HepG2 (cell line): ENCODE measurements around the gene DRD3. TPM values are rescaled to one million over a fixed set of nuclear protein-coding genes. Genes with fewer than 3 reads are reported as not detected.

Experiments used
- HNF4A ChIP-seq: sonication (generic); formaldehyde crosslinking; IDR thresholded peaks from 2 replicates; pipeline ENCODE4 v1.4.0; 2020; ENCODE audit warnings: missing genetic modification reagents
- PHF21A ChIP-seq: sonication (generic); formaldehyde crosslinking; IDR thresholded peaks from 2 replicates; pipeline ENCODE4 v1.5.0; 2020; ENCODE audit warnings: mild to moderate bottlenecking, missing genetic modification reagents
- SMARCC2 ChIP-seq: fragments of 450-650 bp; IDR thresholded peaks from 2 replicates; pipeline ENCODE4 v1.6.1; 2017; ENCODE audit warnings: antibody characterized with exemption, mild to moderate bottlenecking
- TARDBP ChIP-seq: sonication (generic); formaldehyde crosslinking; IDR thresholded peaks from 2 replicates; pipeline ENCODE4 v1.8.0; 2022; ENCODE audit warnings: mild to moderate bottlenecking, missing genetic modification reagents
- ZKSCAN5 ChIP-seq: sonication (generic); formaldehyde crosslinking; IDR thresholded peaks from 2 replicates; pipeline ENCODE4 v1.5.1; 2020; ENCODE audit warnings: mild to moderate bottlenecking, missing genetic modification reagents
- polyA plus RNA-seq, 8 experiments: library from polyadenylated mRNA; depleted of rRNA in 3 of 8; stranded (reverse) in 7 of 8; unstranded in 1 of 8; fragments of >200 nt; fragmentation: Illumina TruSeq in 4 of 8; extraction: Trizol in 4 of 8; gene quantifications; 2 replicates each; pipeline versions ENCODE4 v1.2.1 to v1.2.3, GENCODE V29; 2011 to 2016; ENCODE audit warnings: low read depth in 4 of 8, missing spikeins in 1 of 8, mixed read lengths in 1 of 8; ENCODE audit not compliant: insufficient read depth in 1 of 8
- total RNA-seq, 5 experiments: library from RNA; depleted of rRNA; stranded (reverse); fragments of >200 nt; fragmentation: Illumina TruSeq; extraction: Trizol; gene quantifications; 2 replicates each; pipeline ENCODE4 v1.2.3, GENCODE V29; 2016; ENCODE audit warnings: low read depth in 1 of 5
- TF ChIP-seq, protein P1 (sequence below): sonication (generic); formaldehyde crosslinking; IDR thresholded peaks from 2 replicates; pipeline ENCODE4 v1.5.0; 2020; ENCODE audit warnings: missing genetic modification reagents
- TF ChIP-seq, protein P2 (sequence below): sonication (generic); formaldehyde crosslinking; IDR thresholded peaks from 2 replicates; pipeline ENCODE4 v1.4.0; 2020; ENCODE audit warnings: missing genetic modification reagents, borderline replicate concordance

DRD3 gene
- total and polyA plus RNA-seq, 2 of the 13 experiments (the other 11 are each of a cell fraction or from before 2014, with no cell fraction given), result not detected

DNA sequence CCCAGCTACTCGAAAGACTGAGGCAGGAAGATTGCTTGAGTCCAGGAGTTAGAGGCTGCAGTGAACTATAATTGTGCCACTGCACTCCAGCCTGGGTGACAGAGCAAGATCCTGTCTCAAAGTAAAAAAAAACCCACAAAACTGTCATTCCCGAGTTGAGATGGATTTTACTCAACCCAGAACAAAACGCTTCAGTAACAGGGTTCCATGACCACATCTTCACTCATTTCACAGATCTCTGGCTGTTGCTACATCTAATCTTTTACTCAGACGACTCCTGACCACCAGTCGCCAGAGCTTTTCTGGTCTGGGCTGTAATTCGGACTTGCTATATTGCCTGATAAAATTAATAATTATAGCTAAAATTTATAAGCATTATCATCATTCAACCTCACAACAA is 2.4 kb downstream of the DRD3 start (continued):
- TF ChIP-seq, protein P1, sequence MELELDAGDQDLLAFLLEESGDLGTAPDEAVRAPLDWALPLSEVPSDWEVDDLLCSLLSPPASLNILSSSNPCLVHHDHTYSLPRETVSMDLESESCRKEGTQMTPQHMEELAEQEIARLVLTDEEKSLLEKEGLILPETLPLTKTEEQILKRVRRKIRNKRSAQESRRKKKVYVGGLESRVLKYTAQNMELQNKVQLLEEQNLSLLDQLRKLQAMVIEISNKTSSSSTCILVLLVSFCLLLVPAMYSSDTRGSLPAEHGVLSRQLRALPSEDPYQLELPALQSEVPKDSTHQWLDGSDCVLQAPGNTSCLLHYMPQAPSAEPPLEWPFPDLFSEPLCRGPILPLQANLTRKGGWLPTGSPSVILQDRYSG (CRISPR knock-in tag), result no peak
- TF ChIP-seq TARDBP (CRISPR knock-in tag) (no peak), ZKSCAN5 (CRISPR knock-in tag) (no peak), SMARCC2 (no peak), PHF21A (CRISPR knock-in tag) (no peak), HNF4A (CRISPR knock-in tag) (no peak)
- TF ChIP-seq, protein P2, sequence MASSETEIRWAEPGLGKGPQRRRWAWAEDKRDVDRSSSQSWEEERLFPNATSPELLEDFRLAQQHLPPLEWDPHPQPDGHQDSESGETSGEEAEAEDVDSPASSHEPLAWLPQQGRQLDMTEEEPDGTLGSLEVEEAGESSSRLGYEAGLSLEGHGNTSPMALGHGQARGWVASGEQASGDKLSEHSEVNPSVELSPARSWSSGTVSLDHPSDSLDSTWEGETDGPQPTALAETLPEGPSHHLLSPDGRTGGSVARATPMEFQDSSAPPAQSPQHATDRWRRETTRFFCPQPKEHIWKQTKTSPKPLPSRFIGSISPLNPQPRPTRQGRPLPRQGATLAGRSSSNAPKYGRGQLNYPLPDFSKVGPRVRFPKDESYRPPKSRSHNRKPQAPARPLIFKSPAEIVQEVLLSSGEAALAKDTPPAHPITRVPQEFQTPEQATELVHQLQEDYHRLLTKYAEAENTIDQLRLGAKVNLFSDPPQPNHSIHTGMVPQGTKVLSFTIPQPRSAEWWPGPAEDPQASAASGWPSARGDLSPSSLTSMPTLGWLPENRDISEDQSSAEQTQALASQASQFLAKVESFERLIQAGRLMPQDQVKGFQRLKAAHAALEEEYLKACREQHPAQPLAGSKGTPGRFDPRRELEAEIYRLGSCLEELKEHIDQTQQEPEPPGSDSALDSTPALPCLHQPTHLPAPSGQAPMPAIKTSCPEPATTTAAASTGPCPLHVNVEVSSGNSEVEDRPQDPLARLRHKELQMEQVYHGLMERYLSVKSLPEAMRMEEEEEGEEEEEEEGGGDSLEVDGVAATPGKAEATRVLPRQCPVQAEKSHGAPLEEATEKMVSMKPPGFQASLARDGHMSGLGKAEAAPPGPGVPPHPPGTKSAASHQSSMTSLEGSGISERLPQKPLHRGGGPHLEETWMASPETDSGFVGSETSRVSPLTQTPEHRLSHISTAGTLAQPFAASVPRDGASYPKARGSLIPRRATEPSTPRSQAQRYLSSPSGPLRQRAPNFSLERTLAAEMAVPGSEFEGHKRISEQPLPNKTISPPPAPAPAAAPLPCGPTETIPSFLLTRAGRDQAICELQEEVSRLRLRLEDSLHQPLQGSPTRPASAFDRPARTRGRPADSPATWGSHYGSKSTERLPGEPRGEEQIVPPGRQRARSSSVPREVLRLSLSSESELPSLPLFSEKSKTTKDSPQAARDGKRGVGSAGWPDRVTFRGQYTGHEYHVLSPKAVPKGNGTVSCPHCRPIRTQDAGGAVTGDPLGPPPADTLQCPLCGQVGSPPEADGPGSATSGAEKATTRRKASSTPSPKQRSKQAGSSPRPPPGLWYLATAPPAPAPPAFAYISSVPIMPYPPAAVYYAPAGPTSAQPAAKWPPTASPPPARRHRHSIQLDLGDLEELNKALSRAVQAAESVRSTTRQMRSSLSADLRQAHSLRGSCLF (CRISPR knock-in tag), result no peak
